Loucy (cell line): Measurements from ENCODE around the gene LHFPL3.

Source experiments
- H2AFZ ChIP-seq: fragments of 200-600 bp; sonication (generic); 2 replicates; pipeline ENCODE4 v1.6.0; 2016; ENCODE audit warnings: antibody characterized with exemption, mild to moderate bottlenecking, low read length, moderate library complexity
- H3F3A ChIP-seq: fragments of 200-600 bp; 2 replicates; pipeline ENCODE4 v1.6.0; 2016; ENCODE audit warnings: antibody characterized with exemption, low read depth, mild to moderate bottlenecking
- H3K27me3 ChIP-seq: fragments of 200-600 bp; sonication (generic); 2 replicates; pipeline ENCODE4 v1.6.1; 2014; ENCODE audit warnings: low read length, mild to moderate bottlenecking; ENCODE audit not compliant: insufficient read depth, poor library complexity, severe bottlenecking
- H3K36me3 ChIP-seq: fragments of 200-600 bp; sonication (generic); 2 replicates; pipeline ENCODE4 v1.6.1; 2016; ENCODE audit warnings: low read length; ENCODE audit not compliant: insufficient read depth
- H3K4me1 ChIP-seq: fragments of 200-600 bp; sonication (generic); 2 replicates; pipeline ENCODE4 v1.5.1; 2014; ENCODE audit warnings: low read length, mild to moderate bottlenecking; ENCODE audit not compliant: insufficient read depth, poor library complexity, severe bottlenecking
- H3K4me2 ChIP-seq: fragments of 200-600 bp; sonication (generic); 2 replicates; pipeline ENCODE4 v1.6.0; 2014; ENCODE audit warnings: antibody characterized with exemption, low read length, low read depth, mild to moderate bottlenecking; ENCODE audit not compliant: poor library complexity, severe bottlenecking
- H3K4me3 ChIP-seq: fragments of 200-600 bp; sonication (generic); 2 replicates; pipeline ENCODE4 v1.5.1; 2014; ENCODE audit warnings: low read length, mild to moderate bottlenecking, mixed read lengths; ENCODE audit not compliant: poor library complexity, severe bottlenecking
- H3K79me2 ChIP-seq: fragments of 200-600 bp; sonication (generic); 2 replicates; pipeline ENCODE4 v1.6.1; 2014; ENCODE audit warnings: low read length; ENCODE audit not compliant: insufficient read depth
- H3K9ac ChIP-seq: fragments of 200-600 bp; sonication (generic); 2 replicates; pipeline ENCODE4 v1.6.0; 2014; ENCODE audit warnings: mild to moderate bottlenecking, low read depth, low read length, moderate library complexity; ENCODE audit not compliant: poor library complexity, severe bottlenecking
- H3K9me2 ChIP-seq: fragments of 200-600 bp; sonication (generic); replicated peaks from 2 replicates; pipeline ENCODE4 v1.6.1; 2016; ENCODE audit warnings: low read depth, low read length, mixed read lengths
- H3K9me3 ChIP-seq: fragments of 200-600 bp; sonication (generic); 2 replicates; pipeline ENCODE4 v1.6.1; 2014; ENCODE audit warnings: mild to moderate bottlenecking, antibody characterized with exemption, low read length, low read depth; ENCODE audit not compliant: insufficient read depth
- H4K20me1 ChIP-seq: fragments of 200-600 bp; sonication (generic); 2 replicates; pipeline ENCODE4 v1.6.0; 2014; ENCODE audit warnings: antibody characterized with exemption, low read length, mild to moderate bottlenecking; ENCODE audit not compliant: insufficient read depth, poor library complexity, severe bottlenecking
- CTCF ChIP-seq: fragments of 200-600 bp; sonication (generic); conservative IDR thresholded peaks from 2 replicates; pipeline ENCODE4 v1.5.1; 2014; ENCODE audit warnings: mild to moderate bottlenecking, antibody characterized with exemption, low read length
- EZH2phosphoT487 ChIP-seq: fragments of 200-600 bp; IDR thresholded peaks from 2 replicates; pipeline ENCODE4 v1.6.1; 2018; ENCODE audit warnings: antibody characterized with exemption, mild to moderate bottlenecking, moderate library complexity, borderline replicate concordance

LHFPL3 gene

GRCh38 chr7:104487642-104488041 is 159.2 kb downstream of the LHFPL3 start:
- no peaks in the 10 kb centered on the region for H3K27me3 ChIP-seq
- TF ChIP-seq CTCF = no peak
- no peak for TF ChIP-seq EZH2phosphoT487
- H3K4me1 ChIP-seq = no peaks in the 10 kb centered on the region
- H3F3A ChIP-seq = no peaks in the 10 kb centered on the region
- no peaks in the 10 kb centered on the region for H3K36me3 ChIP-seq
- 0 out of 2 replicates have a peak, but pooled peaks cover 4% of the 10 kb centered on the region for H3K9me2 ChIP-seq
- H4K20me1 ChIP-seq = no peaks in the 10 kb centered on the region
- no peak overlapping the region for H2AFZ ChIP-seq
- H3K4me3 ChIP-seq = no peak overlapping the region
- H3K9ac ChIP-seq = no peak overlapping the region
- H3K4me2 ChIP-seq = no peak overlapping the region
- H3K79me2 ChIP-seq = no peaks in the 10 kb centered on the region
- no peaks in the 10 kb centered on the region for H3K9me3 ChIP-seq

GRCh38 chr7:104497379-104497967 is 169.1 kb downstream of the LHFPL3 start:
- Histone ChIP-seq H4K20me1 (no peaks in the 10 kb centered on the region), H3K9me3 (no peaks in the 10 kb centered on the region), H3K4me3 (no peak overlapping the region), H3K27me3 (no peaks in the 10 kb centered on the region), H3K9ac (no peak overlapping the region), H3K9me2 (no peaks in the 10 kb centered on the region), H3K4me1 (no peaks in the 10 kb centered on the region), H3K36me3 (no peaks in the 10 kb centered on the region), H3K79me2 (no peaks in the 10 kb centered on the region), H3F3A (no peaks in the 10 kb centered on the region), H3K4me2 (no peak overlapping the region), H2AFZ (no peak overlapping the region)
- TF ChIP-seq EZH2phosphoT487 (no peak), CTCF (no peak)

- H3K9me3 ChIP-seq = no peaks in the 10 kb centered on the region
- no peak overlapping the region for H3K4me3 ChIP-seq
- no peaks in the 10 kb centered on the region for H3K79me2 ChIP-seq
- H3K4me1 ChIP-seq = no peaks in the 10 kb centered on the region
- no peaks in the 10 kb centered on the region for H4K20me1 ChIP-seq
- no peaks in the 10 kb centered on the region for H3K36me3 ChIP-seq
- H3K27me3 ChIP-seq = no peaks in the 10 kb centered on the region
- no peak overlapping the region for H2AFZ ChIP-seq
- no peaks in the 10 kb centered on the region for H3K9me2 ChIP-seq
- H3K4me2 ChIP-seq = no peak overlapping the region
- no peak for TF ChIP-seq CTCF
- no peak overlapping the region for H3K9ac ChIP-seq
- H3F3A ChIP-seq = no peaks in the 10 kb centered on the region
Measured at GRCh38 chr7:104499975-104500374, 171.6 kb downstream of the LHFPL3 start.
